Measurements from ENCODE around the gene GARNL3. TPM values are rescaled to one million over a fixed set of nuclear protein-coding genes. Genes with fewer than 3 reads are reported as not detected.

The GARNL3 gene
- total and polyA plus RNA-seq, 2 donors (not counting 1 experiment from before 2014, with no cell fraction given): 1.5 to 12.6 TPM

DNA sequence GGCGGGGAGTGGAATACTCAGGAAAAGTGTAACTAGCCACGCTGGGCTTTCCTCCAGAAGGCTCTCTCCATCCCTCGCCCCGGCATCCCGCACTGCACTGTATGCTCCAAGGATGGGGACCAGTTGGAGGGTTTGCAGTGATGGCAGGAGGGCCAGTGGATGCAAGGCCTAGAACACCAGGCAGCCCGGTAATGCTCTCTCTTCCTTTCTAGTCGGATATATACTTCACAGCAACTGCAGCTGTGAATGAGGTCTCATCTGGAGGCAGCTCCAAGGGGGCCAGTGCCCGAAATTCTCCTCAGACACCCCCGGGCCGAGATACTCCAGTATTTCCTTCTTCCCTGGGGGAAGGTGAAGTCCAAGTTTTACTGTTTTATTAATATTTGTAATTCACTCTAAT, 122.4 kb downstream of the GARNL3 start:
- Histone ChIP-seq H3K4me2 (replicated peaks; ENCODE audit: low read depth, low read length, poor library complexity, severe bottlenecking) (no peak overlapping the region), H3K4me1 (ENCODE audit: control insufficient read depth in 2 of 2, insufficient read depth in 2 of 2, low read length in 2 of 2) (peaks cover 0 to 2% of the 10 kb centered on the region in 2 donors), H3K27me3 (replicated peaks in 1 of 4; ENCODE audit: control extremely low read depth in 1 of 4, control insufficient read depth in 3 of 4, insufficient read depth in 4 of 4, low read length in 3 of 4) (peaks cover 0 to 31% (median 5%) of the 10 kb centered on the region in 4 experiments), H2AFZ (ENCODE audit: insufficient read depth, low read depth, low read length, poor library complexity, severe bottlenecking) (no peak overlapping the region), H3K79me2 (ENCODE audit: control insufficient read depth, insufficient read depth, low read length) (no peaks in the 10 kb centered on the region), H3K36me3 (replicated peaks in 1 of 2; ENCODE audit: control extremely low read depth in 1 of 2, control insufficient read depth in 1 of 2, extremely low read depth in 1 of 2, insufficient read depth in 2 of 2, low read length in 1 of 2) (no peaks in the 10 kb centered on the region), H3K4me3 (ENCODE audit: control extremely low read depth in 1 of 5, extremely low read depth in 1 of 5, insufficient read depth in 1 of 5, low read depth in 2 of 5, low read length in 4 of 5) (no peak overlapping the region), H3K9ac (ENCODE audit: low read length) (no peak overlapping the region), H3K27ac (ENCODE audit: low read length in 2 of 2) (no peak overlapping the region), H4K20me1 (ENCODE audit: control insufficient read depth, insufficient read depth, low read length, poor library complexity, severe bottlenecking) (no peaks in the 10 kb centered on the region), H3K9me3 (ENCODE audit: control extremely low read depth in 1 of 3, control insufficient read depth in 2 of 3, insufficient read depth in 1 of 3, low read length in 2 of 3) (no peaks in the 10 kb centered on the region)
- TF ChIP-seq, protein P1, sequence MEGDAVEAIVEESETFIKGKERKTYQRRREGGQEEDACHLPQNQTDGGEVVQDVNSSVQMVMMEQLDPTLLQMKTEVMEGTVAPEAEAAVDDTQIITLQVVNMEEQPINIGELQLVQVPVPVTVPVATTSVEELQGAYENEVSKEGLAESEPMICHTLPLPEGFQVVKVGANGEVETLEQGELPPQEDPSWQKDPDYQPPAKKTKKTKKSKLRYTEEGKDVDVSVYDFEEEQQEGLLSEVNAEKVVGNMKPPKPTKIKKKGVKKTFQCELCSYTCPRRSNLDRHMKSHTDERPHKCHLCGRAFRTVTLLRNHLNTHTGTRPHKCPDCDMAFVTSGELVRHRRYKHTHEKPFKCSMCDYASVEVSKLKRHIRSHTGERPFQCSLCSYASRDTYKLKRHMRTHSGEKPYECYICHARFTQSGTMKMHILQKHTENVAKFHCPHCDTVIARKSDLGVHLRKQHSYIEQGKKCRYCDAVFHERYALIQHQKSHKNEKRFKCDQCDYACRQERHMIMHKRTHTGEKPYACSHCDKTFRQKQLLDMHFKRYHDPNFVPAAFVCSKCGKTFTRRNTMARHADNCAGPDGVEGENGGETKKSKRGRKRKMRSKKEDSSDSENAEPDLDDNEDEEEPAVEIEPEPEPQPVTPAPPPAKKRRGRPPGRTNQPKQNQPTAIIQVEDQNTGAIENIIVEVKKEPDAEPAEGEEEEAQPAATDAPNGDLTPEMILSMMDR (IDR thresholded peaks at IDR 0.05): no peak
- TF ChIP-seq EZH2 (IDR thresholded peaks at IDR 0.05; ENCODE audit: borderline replicate concordance, insufficient read depth, low read depth, low read length, poor library complexity, severe bottlenecking): no peak
- Mint-ChIP-seq H3K27ac (no peak overlapping the region), H3K4me1 (peaks cover 4% of the 10 kb centered on the region), H3K9me3 (ENCODE audit: insufficient read depth) (no peaks in the 10 kb centered on the region), H3K4me3 (no peak overlapping the region), H3K27me3 (peaks cover 27% of the 10 kb centered on the region)
- ChIA-PET CTCF (interaction anchor here (1.0 to 2.0 kb wide), 2 partner anchors 10 to 19 kb away, joined by 3 to 4 read pairs; partner anchors contain the start of gene SLC2A8), POLR2A (no interaction called here)
- intact Hi-C loops (cut with micrococcal nuclease): no loop called here
- WGBS (ENCODE audit: insufficient coverage): 98% methylated on average over 6 of the region's 10 CpGs
- DNase-seq (no peak), ATAC-seq (ENCODE audit: low read depth) (no peak)

- intact Hi-C loops (cut with micrococcal nuclease): no loop called here
- Histone ChIP-seq H2AFZ (ENCODE audit: insufficient read depth, low read depth, low read length, poor library complexity, severe bottlenecking) (no peak overlapping the region), H3K27me3 (replicated peaks in 1 of 4; ENCODE audit: control extremely low read depth in 1 of 4, control insufficient read depth in 3 of 4, insufficient read depth in 4 of 4, low read length in 3 of 4) (peaks cover 0 to 26% (median 4%) of the 10 kb centered on the region in 4 experiments), H3K36me3 (replicated peaks in 1 of 2; ENCODE audit: control extremely low read depth in 1 of 2, control insufficient read depth in 1 of 2, extremely low read depth in 1 of 2, insufficient read depth in 2 of 2, low read length in 1 of 2) (no peaks in the 10 kb centered on the region), H3K9ac (ENCODE audit: low read length) (no peak overlapping the region), H3K4me2 (replicated peaks; ENCODE audit: low read depth, low read length, poor library complexity, severe bottlenecking) (no peak overlapping the region), H3K4me3 (ENCODE audit: control extremely low read depth in 1 of 5, extremely low read depth in 1 of 5, insufficient read depth in 1 of 5, low read depth in 2 of 5, low read length in 4 of 5) (no peak overlapping the region), H3K27ac (ENCODE audit: low read length in 2 of 2) (no peak overlapping the region), H4K20me1 (ENCODE audit: control insufficient read depth, insufficient read depth, low read length, poor library complexity, severe bottlenecking) (no peaks in the 10 kb centered on the region), H3K9me3 (ENCODE audit: control extremely low read depth in 1 of 3, control insufficient read depth in 2 of 3, insufficient read depth in 1 of 3, low read length in 2 of 3) (no peaks in the 10 kb centered on the region), H3K4me1 (ENCODE audit: control insufficient read depth in 2 of 2, insufficient read depth in 2 of 2, low read length in 2 of 2) (peaks cover 0 to 2% of the 10 kb centered on the region in 2 donors), H3K79me2 (ENCODE audit: control insufficient read depth, insufficient read depth, low read length) (no peaks in the 10 kb centered on the region)
- Mint-ChIP-seq H3K4me3 (no peak overlapping the region), H3K27me3 (peaks cover 27% of the 10 kb centered on the region), H3K9me3 (ENCODE audit: insufficient read depth) (no peaks in the 10 kb centered on the region), H3K4me1 (peaks cover 4% of the 10 kb centered on the region), H3K27ac (no peak overlapping the region)
- TF ChIP-seq, protein P1 (IDR thresholded peaks at IDR 0.05): no peak
- no peak for TF ChIP-seq EZH2 (IDR thresholded peaks at IDR 0.05; ENCODE audit: borderline replicate concordance, insufficient read depth, low read depth, low read length, poor library complexity, severe bottlenecking)
- POLR2A ChIA-PET: interaction anchor here (0.7 kb wide), 1 partner anchor 111 kb away, joined by 6 read pairs; no protein-coding TSS in a partner anchor
- peak; percentile 34 for DNase-seq
- peak; percentile 61 for ATAC-seq (ENCODE audit: low read depth)
- CTCF ChIA-PET: interaction anchor here (0.8 to 2.0 kb wide), 2 partner anchors 9 to 174 kb away, joined by 3 to 4 read pairs; partner anchors contain the start of gene SLC2A8
- WGBS (ENCODE audit: insufficient coverage): 29% methylated on average over 6 of the region's 10 CpGs
Measured at GRCh38 chr9:127388037-127388855, 123.7 kb downstream of the GARNL3 start.
